ENCODE data around the gene DCAF12.

DNA sequence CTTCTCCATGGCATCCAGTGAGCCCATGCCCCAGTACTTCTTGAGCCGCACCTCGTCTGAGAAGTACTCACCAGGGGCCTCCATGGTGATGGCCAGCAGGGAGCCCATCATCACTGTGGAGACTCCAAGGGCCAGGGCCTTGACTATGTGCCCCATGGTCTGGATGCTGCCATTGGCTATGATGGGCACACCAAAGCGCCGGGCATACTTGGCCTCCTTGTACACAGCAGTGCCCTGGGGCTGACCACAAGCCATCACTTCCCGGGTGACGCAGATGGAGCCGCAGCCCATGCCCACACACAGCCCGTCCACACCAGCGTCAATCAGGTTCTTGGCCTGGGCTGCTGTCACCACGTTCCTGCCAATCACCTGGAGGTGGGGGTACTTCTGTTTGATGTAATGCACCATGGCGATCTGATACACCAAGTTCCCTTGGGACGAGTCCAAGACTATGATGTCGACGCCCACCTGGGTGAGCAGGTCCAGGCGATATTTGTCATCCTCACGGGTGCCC is 7.0 kb upstream of the DCAF12 start:
- TF ChIP-seq CTCF (IDR thresholded peaks at IDR 0.05; ENCODE audit: insufficient read depth, low read length) (no peak), GABPA (IDR thresholded peaks at IDR 0.05; ENCODE audit: low read depth) (no peak), POLR2AphosphoS5 (IDR thresholded peaks at IDR 0.05; ENCODE audit: low read depth) (no peak)

Data from HL-60 (cell line).